Activated naive CD4-positive, alpha-beta T cell treated with anti-CD3 and anti-CD28 coated beads, Interleukin-2, amount 50 U/mL, for 72 hours (primary cell): ENCODE measurements around the gene LRRC37A. TPM values are rescaled to one million over a fixed set of nuclear protein-coding genes. Genes with fewer than 3 reads are reported as not detected.
"Not testable (repeated sequence)": the region's sequence is repeated elsewhere in the genome, so short reads cannot be mapped to it uniquely, and the experiment has no call there.

Experiments
- ATAC-seq, 2 donors: fragments of 150-1000 bp; cut with Tn5 transposase; 2 replicates each; pipeline ENCODE4 v1.10.0; 2021; ENCODE audit warnings: mild to moderate bottlenecking in 2 of 2, moderate library complexity in 2 of 2
- DNase-seq, 2 donors: peaks; one replicate each; pipeline ENCODE4 v3.0.0; 2021 to 2022; ENCODE audit warnings: low spot score in 2 of 2
- H3K27ac Mint-ChIP-seq, 2 donors: one replicate each; pipeline ENCODE4 v1.8.0; 2022; ENCODE audit warnings: mild to moderate bottlenecking in 2 of 2, mixed read lengths in 2 of 2
- H3K36me3 Mint-ChIP-seq, 2 donors: one replicate each; pipeline ENCODE4 v1.8.0; 2022; ENCODE audit warnings: mixed read lengths in 2 of 2
- H3K9me3 Mint-ChIP-seq, 2 donors: one replicate each; pipeline ENCODE4 v1.8.0; 2022; ENCODE audit warnings: mixed read lengths in 2 of 2
- total RNA-seq, 2 donors: library from RNA; stranded (reverse); gene quantifications; one replicate each; pipeline ENCODE4 v1.2.3, GENCODE V29; 2022

LRRC37A gene
- total RNA-seq, 2 donors from 2014 or later = 2.3 to 3.6 TPM

GRCh38 chr17:46372236-46373229 is 77.6 kb downstream of the LRRC37A start:
- H3K36me3 Mint-ChIP-seq, H3K27ac Mint-ChIP-seq, H3K9me3 Mint-ChIP-seq, DNase-seq: not testable (repeated sequence)
- ATAC-seq = peak; percentile 80 to 93

GRCh38 chr17:46373418-46373817 is 78.5 kb downstream of the LRRC37A start:
- H3K36me3 Mint-ChIP-seq, H3K9me3 Mint-ChIP-seq, H3K27ac Mint-ChIP-seq, DNase-seq: not testable (repeated sequence)
- ATAC-seq = peak; percentile 26 to 78

GRCh38 chr17:46383118-46383517 is 88.2 kb downstream of the LRRC37A start:
- not testable (repeated sequence) for H3K27ac Mint-ChIP-seq, H3K36me3 Mint-ChIP-seq, H3K9me3 Mint-ChIP-seq, DNase-seq
- ATAC-seq = peak; percentile 81 to 85

GRCh38 chr17:46385491-46385890 is 90.6 kb downstream of the LRRC37A start:
- H3K27ac Mint-ChIP-seq, H3K36me3 Mint-ChIP-seq, DNase-seq, H3K9me3 Mint-ChIP-seq: not testable (repeated sequence)
- peak; percentile 40 to 64 for ATAC-seq

Other genes starting within 250 kb of the LRRC37A start
- 10 to 100 TPM; 74.7 to 87.3 TPM for gene KANSL1, start 101.7 kb upstream of the LRRC37A start, total RNA-seq
- 10 to 100 TPM; 15.9 to 21.0 TPM for gene ARL17B, start 66.6 kb downstream of the LRRC37A start, total RNA-seq
- gene LRRC37A2, start 217.3 kb downstream of the LRRC37A start, total RNA-seq = 10 to 100 TPM in 1 of 2 donors, 1 to 10 TPM in 1; 6.1 to 11.5 TPM